Activated naive CD4-positive, alpha-beta T cell treated with anti-CD3 and anti-CD28 coated beads, Interleukin-2, amount 50 U/mL, for 16 hours (primary cell): Measurements from ENCODE around the gene JAM3.

ENCODE experiments used
- DNase-seq: peaks from one replicate; pipeline ENCODE4 v3.0.0-alpha.2; 2020

Gene JAM3

DNA sequence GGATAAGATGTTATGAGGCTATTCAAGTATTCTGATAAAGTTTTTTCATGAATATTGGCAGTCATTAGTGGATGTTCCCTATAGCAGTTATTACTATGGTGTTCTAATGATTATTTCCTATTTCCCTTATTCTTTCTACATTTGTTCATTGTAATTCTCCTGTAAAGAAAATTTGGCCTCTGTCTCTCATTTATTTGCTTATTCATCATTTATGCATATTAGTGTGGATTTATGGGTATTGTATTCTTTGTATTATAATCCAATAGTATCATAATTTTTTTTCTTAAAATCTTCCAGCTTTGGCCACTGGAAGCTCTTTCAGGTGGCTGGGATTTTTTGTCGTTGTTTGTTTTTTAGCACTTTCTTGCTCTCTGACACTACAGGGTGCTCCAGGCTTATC lies 47.3 kb downstream of the JAM3 start:
- DNase-seq: no peak

DNA sequence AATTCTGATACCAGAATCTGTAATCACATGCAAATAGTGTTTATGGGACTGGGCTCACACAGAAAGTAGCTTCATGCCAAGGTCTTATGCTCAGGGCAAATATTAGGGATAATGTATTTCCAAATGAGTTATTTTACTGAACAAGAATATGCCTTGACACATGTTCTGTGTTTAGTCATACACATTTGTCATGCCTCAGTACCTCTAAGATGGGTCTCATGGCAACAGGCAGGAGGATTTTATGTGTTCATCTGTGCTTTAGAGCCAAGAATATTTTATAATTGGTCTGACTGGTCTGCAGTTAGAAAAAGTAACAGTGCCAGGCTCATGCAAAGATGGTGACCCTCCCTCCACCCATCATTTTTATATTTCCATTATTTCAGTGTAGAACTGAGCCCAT lies 49.1 kb downstream of the JAM3 start:
- DNase-seq: no peak

- no peak for DNase-seq
Measured at GRCh38 chr11:134119094-134119493, 50.2 kb downstream of the JAM3 start.

DNA sequence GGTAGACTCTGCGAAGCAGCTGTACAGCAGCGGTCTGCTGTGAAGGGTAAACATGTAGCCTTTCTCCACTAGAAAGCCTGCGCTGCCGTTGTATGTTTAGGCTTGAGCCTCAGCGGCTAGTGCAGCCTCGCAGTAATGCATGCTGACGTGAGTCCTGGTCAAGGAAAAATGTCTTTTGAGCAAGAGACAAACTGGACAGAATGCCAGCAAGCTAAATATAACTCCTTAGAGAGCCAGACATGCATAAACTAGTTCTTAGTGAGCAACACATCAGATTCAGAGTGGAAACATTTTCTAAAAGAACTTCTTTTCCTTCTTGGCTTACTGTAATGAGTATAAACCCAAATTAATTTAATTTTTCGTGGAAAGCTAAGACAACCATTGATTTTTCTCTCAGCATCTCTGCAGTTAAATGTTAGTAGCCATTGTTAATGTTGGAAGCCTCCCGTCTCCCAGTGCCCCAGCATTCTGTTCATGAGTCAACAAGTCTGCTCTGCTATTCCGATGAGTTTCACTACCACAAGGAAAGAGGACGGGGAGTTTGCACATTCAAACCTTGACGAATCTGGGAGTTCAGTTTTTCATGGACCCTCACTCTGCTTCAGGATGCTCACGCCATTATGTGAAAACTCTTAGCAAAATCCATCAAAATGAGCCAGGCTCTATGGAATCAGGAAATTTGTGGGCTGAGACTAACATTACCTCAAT lies 51.4 kb downstream of the JAM3 start:
- DNase-seq: no peak

DNA sequence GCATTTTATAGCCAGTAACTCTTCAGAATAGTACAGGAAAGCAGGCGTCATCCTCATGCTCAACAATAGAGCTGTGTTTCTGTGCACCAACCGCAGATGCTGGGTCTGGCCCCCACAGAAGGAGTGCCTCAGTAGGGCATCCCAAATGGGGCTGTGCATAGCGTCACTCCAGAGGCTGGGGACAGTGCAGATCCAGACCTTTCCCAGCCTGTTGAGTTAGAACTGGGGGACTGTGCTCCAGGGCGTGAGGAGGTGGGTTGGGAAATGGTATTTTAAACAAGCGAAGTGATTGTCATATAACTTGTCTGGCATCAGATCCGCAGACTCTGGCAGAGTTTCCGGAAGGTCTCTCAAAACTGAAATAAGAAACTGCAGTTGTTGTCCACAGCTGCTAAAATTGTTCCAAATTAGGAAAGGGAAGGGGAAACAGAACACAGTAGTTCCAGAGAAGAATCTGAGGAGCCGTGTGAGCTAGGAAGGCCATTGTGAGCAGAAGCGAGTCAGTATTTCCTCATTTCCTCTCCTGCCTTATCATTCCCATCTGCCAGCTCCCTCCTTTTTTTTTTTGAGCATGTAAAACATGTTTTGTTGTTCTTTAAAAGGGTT lies 52.2 kb downstream of the JAM3 start:
- no peak for DNase-seq

- no peak for DNase-seq
Measured at GRCh38 chr11:134124660-134125451, 56.0 kb downstream of the JAM3 start.

DNA sequence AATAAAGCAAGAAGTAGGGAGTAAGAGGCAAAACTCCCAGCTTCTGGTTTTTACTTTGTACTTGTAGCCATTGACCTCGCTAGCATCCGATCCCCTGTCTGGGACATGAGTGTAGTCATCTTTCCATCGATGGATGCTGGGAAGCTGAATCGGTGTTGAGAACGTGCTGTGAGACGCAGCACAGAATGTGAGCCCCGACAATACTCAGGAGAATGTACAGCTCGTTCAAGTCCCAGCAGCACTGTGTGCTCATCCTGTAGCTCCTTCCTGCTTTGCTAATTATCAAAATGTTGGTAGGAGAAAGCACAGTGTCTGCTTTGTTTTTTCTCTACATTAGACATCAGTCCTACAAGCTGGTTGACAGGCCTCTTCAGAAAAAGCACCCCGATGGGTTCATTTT lies 56.6 kb downstream of the JAM3 start:
- no peak for DNase-seq

DNA sequence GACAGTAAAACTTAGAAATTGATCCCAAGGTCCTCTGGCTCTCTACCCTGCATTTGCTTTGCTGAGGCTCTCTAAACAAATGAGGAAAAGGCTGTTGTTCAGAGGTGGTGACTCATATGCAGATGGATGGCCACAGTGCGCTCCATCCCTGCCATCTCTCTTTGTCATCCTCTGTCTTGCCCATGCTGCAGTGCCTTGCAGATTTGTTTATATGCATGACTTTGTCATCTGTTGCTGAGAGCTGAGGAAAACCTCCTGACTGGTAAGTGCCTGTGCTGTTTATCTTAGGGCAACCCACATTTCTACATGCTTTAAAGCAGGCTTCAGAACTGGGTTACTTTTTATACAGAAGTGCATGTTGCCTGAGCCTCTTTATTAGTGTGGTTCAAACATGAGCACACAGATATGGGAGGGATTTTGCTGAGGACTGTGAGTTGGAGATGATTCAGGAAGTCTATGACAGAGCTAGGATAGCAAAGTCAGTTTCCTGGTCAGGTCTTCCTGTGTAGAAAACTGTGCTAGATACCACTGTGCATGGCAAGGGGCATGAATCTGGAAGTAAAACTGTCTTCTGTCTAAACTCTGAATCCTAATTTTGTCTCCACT lies 57.4 kb downstream of the JAM3 start:
- no peak for DNase-seq

DNA sequence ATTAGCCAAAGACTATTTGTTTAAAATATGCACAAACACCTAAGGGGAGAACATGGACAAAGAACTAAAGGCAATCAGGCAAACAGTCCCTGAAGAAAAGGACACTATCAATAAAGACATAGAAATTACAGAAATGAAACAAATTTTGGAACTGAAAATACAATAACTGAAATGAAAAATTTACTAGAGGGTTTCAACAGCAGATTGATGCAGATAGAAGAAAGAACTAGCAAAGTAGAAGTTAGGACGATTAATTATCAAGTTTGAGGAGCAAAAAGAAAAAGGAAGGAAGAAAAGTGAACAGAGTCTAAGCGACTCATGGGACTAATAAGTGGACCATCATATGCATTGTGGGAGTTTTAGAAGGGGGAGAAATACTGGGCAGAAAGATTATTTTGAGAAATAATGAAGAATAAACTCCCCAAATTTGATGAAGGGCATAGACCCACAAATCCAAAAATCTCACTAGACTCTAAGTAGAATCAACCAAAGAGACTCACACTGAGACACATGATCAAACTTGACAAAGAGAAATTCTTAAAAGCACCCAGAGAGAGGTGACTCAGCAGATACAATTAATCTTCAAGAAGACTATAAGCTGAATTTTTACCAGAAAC lies 62.9 kb downstream of the JAM3 start:
- DNase-seq: no peak

DNA sequence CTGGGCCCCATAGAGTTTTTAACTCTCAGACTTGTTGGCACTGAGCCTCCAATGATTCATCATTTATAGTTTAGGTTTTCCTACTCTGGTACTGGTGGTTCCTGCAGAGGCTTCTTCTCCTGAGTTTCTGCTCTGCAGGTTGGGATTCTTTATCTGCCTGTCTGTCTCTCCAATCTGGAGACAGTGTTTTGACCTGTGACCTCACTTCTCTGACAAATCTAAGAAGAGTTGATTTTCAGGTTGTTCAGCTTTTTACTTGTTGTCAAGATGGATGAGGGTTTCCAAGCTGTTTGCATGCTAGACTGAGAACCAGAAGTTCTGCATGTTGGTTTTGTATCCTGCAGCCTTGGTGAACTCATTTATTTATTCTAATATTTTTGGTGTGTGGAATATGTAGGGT lies 63.9 kb downstream of the JAM3 start:
- no peak for DNase-seq

DNA sequence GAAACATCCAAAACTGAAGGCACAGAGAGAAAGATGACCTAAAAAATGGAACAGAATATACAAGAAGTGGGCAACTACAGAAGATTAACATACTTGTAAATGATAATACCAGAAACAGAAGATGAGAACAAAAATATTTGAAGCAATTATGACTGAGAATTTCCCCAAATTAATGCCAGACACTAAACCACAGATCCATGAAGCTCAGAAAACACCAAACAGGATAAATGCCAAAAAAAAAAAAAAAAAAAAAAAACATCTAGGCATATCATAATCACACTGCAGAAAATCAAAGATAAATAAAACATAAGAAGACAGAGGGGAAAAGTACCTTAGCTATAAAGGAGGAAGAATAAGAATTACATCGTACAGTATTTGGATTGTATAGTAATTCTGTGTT lies 65.3 kb downstream of the JAM3 start:
- DNase-seq: no peak

DNA sequence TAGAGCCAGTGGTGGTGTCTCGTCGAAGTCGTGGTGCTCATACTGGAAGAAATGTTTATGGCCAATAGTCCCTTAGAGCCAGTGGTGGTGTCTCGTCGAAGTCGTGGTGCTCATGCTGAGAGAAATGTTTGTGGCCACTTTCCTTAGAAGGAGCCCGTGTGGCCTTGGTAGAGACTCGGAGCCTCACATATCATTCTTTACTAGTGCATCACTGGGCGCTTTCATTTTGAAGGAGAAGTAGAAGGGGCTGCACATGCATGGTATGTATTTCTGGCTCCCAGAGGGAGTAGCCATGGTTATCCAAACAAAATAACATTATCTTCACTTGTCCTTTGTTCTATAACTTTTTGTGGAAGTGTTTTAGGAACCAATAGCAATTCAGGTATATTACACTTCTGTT lies 69.5 kb downstream of the JAM3 start:
- no peak for DNase-seq

GRCh38 chr11:134139303-134139872 lies 70.5 kb downstream of the JAM3 start:
- DNase-seq: no peak

- peak; percentile 36 for DNase-seq
Measured at GRCh38 chr11:134139873-134140331, 71.0 kb downstream of the JAM3 start.

GRCh38 chr11:134140961-134141490 lies 72.2 kb downstream of the JAM3 start:
- no peak for DNase-seq

DNA sequence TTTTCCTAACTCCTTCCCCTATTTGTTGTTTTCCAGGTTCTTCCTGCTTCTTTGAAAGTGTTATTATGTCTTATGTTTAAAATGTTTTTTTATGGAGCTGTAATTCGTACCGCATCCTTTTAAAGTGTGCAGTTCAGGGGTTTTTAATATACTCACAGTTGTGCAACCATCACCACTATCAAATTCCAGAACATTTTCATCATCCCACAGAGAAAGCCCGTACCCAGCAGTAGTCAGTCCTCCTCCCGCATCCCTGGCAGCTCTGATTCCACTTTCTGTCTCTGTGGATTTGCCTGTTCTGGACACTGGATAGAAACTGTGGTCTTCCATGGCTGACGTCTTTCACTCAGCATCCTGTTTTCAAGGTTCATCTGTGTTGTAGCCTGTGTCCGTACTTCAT lies 73.7 kb downstream of the JAM3 start:
- DNase-seq: no peak

DNA sequence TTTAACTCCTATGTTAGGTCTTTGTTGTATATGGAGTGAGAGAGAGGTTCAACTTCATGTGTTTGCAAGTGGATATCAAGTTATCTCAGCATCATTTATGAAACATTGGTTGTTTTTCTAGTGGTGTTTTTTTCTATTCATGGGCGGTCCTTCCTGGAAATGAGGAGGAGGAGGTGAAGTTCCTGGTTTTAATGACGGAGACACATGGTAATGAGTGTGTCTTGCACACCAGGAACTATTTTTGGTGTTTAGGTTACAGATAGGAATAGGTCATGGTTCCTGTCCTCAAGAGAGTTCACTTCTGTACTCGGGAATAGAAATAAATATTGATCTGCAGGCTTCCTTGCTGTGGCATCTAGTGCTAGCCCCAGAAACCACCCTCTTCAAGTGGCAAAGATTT lies 74.9 kb downstream of the JAM3 start:
- DNase-seq: no peak

- DNase-seq: no peak
Measured at GRCh38 chr11:134144744-134145143, 75.9 kb downstream of the JAM3 start.

- DNase-seq: no peak
Measured at GRCh38 chr11:134145715-134146114, 76.8 kb downstream of the JAM3 start.

- no peak for DNase-seq
Measured at GRCh38 chr11:134146598-134146997, 77.7 kb downstream of the JAM3 start.

DNA sequence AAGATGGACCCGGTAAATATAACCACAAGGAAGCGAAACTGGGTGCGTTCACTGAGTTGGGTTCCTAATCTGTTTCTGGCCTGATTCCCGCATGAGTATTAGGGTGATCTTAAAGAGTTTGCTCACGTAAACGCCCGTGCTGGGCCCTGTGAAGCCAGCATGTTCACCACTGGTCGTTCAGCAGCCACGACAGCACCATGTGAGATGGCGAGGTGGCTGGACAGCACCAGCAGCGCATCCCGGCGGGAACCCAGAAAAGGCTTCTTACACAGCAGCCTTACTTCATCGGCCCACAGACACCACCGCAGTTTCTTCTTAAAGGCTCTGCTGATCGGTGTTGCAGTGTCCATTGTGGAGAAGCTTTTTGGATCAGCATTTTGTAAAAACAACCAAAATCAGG lies 80.5 kb downstream of the JAM3 start:
- no peak for DNase-seq

DNA sequence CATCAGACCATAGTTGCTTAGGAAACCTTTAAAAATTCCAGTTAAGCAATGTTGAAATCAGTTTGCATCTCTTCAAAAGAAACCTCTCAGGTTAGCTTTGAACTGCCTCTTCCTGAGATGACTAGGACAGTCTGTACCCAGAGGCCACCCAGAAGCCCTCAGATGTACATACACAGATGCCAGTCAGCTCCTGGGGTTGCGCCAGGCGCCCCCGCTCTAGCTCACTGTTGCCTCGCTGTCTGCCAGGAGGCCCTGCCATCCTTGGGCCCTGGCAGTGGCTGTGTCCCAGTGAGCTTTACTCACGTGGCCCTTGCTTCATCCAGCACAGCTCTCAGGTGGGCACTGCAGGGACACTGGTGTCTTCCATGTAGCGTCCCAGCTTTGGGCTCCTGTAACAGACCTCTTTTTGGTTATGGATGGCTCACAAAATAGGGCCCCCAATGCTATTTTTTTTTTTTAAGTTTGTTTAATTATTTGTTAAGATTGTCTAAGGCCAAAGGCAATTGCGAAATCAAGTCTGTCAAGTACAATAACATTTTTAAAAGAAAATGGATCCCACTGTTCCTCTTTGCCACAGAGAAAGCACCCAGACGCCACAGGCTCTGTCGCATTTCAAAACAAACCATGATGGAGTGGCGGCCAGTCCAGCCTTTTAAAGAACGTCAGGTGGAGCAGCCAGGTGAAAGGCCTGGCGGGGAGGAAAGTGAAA lies 81.5 kb downstream of the JAM3 start:
- DNase-seq: no peak
